B cell (primary cell): ENCODE measurements around the gene HTT. TPM values are rescaled to one million over a fixed set of nuclear protein-coding genes. Genes with fewer than 3 reads are reported as not detected.

Source experiments
- ATAC-seq: fragments of 200-7000 bp; cut with Tn5 transposase; one replicate; pipeline ENCODE4 v1.10.0; 2021; ENCODE audit warnings: low read depth, mild to moderate bottlenecking, moderate number of reproducible peaks, moderate library complexity
- CTCF ChIA-PET: fragments of 350-600 bp; sonication (Branson Sonifier 250); formaldehyde crosslinking; loops from one replicate; lab custom pipeline; 2021; ENCODE audit warnings: antibody characterized with exemption, inconsistent platforms; lab: Charles Lee
- POLR2A ChIA-PET: fragments of 350-600 bp; sonication (Branson Sonifier 250); formaldehyde crosslinking; loops from one replicate; lab custom pipeline; 2021; ENCODE audit warnings: antibody characterized with exemption; lab: Charles Lee
- DNase-seq: peaks from one replicate; pipeline ENCODE4 v3.0.0; 2013
- H2AFZ ChIP-seq: 2 replicates; pipeline ENCODE4 v1.6.1; 2012; ENCODE audit warnings: mild to moderate bottlenecking, low read depth, low read length; ENCODE audit not compliant: insufficient read depth, poor library complexity, severe bottlenecking
- H3K27ac ChIP-seq, 2 donors: 1 replicate in 1 of 2; 2 replicates in 1 of 2; pipeline ENCODE4 v1.5.1; 2012 to 2013; ENCODE audit warnings: low read length in 2 of 2, mild to moderate bottlenecking in 2 of 2, moderate library complexity in 1 of 2
- H3K27me3 ChIP-seq, 4 experiments: fragments of 200-600 bp in 1 of 4; sonication (generic) in 1 of 4; replicated peaks in 1 of 4; 1 replicate in 2 of 4; 2 replicates in 2 of 4; pipeline versions ENCODE4 v1.6.1 to v1.7.0; 2013 to 2016; ENCODE audit warnings: low read length in 3 of 4, mild to moderate bottlenecking in 2 of 4, mixed read lengths in 1 of 4, moderate library complexity in 1 of 4; ENCODE audit not compliant: insufficient read depth in 4 of 4, control insufficient read depth in 3 of 4; ENCODE audit errors: control extremely low read depth in 1 of 4
- H3K36me3 ChIP-seq, 2 experiments: replicated peaks in 1 of 2; 1 replicate in 1 of 2; 2 replicates in 1 of 2; pipeline versions ENCODE4 v1.6.1 to v1.7.1; 2013; ENCODE audit warnings: low read length in 1 of 2; ENCODE audit not compliant: insufficient read depth in 2 of 2, control insufficient read depth in 1 of 2; ENCODE audit errors: control extremely low read depth in 1 of 2, extremely low read depth in 1 of 2
- H3K4me1 ChIP-seq, 2 donors: fragments of 200-600 bp in 1 of 2; sonication (generic) in 1 of 2; 1 replicate in 1 of 2; 2 replicates in 1 of 2; pipeline versions ENCODE4 v1.5.1 to v1.6.1; 2013 to 2017; ENCODE audit warnings: low read length in 2 of 2; ENCODE audit not compliant: control insufficient read depth in 2 of 2, insufficient read depth in 2 of 2
- H3K4me2 ChIP-seq: replicated peaks from 2 replicates; pipeline ENCODE3; 2012; ENCODE audit warnings: mild to moderate bottlenecking, low read depth, low read length; ENCODE audit not compliant: poor library complexity, severe bottlenecking
- H3K4me3 ChIP-seq, 5 experiments: fragments of 200-600 bp in 1 of 5; sonication (generic) in 1 of 5; 1 replicate in 3 of 5; 2 replicates in 2 of 5; pipeline versions ENCODE4 v1.5.1 to v1.7.0; 2011 to 2016; ENCODE audit warnings: low read length in 4 of 5, mild to moderate bottlenecking in 4 of 5, low read depth in 2 of 5, control low read depth in 1 of 5, moderate library complexity in 1 of 5; ENCODE audit not compliant: insufficient read depth in 1 of 5; ENCODE audit errors: control extremely low read depth in 1 of 5, extremely low read depth in 1 of 5
- H3K79me2 ChIP-seq: fragments of 200-600 bp; sonication (generic); one replicate; pipeline ENCODE4 v1.6.0; 2016; ENCODE audit warnings: low read length; ENCODE audit not compliant: control insufficient read depth, insufficient read depth
- H3K9ac ChIP-seq: fragments of 200-600 bp; sonication (generic); 2 replicates; pipeline ENCODE4 v1.6.1; 2017; ENCODE audit warnings: mild to moderate bottlenecking, low read length, moderate library complexity
- H3K9me3 ChIP-seq, 3 donors: one replicate each; pipeline versions ENCODE4 v1.6.1 to v1.7.1; 2013; ENCODE audit warnings: low read length in 2 of 3; ENCODE audit not compliant: control insufficient read depth in 2 of 3, insufficient read depth in 1 of 3; ENCODE audit errors: control extremely low read depth in 1 of 3
- H4K20me1 ChIP-seq: 2 replicates; pipeline ENCODE4 v1.6.0; 2012; ENCODE audit warnings: mild to moderate bottlenecking, low read length; ENCODE audit not compliant: insufficient read depth, control insufficient read depth, poor library complexity, severe bottlenecking
- H3K27ac Mint-ChIP-seq: one replicate; pipeline ENCODE4 v1.8.0; 2021; ENCODE audit warnings: mixed read lengths
- H3K27me3 Mint-ChIP-seq: one replicate; pipeline ENCODE4 v1.8.0; 2021; ENCODE audit warnings: mixed read lengths
- H3K4me1 Mint-ChIP-seq: one replicate; pipeline ENCODE4 v1.8.0; 2021; ENCODE audit warnings: mixed read lengths
- H3K4me3 Mint-ChIP-seq: one replicate; pipeline ENCODE4 v1.8.0; 2021; ENCODE audit warnings: mixed read lengths
- H3K9me3 Mint-ChIP-seq: one replicate; pipeline ENCODE4 v1.8.0; 2022; ENCODE audit warnings: mixed read lengths; ENCODE audit not compliant: insufficient read depth
- EZH2 ChIP-seq: IDR thresholded peaks from 2 replicates; pipeline ENCODE4 v1.6.1; 2012; ENCODE audit warnings: borderline replicate concordance, low read depth, mild to moderate bottlenecking, moderate library complexity, low read length; ENCODE audit not compliant: insufficient read depth, poor library complexity, severe bottlenecking
- WGBS: methylation state at CpG from one replicate; pipeline ENCODE4 v1.1.5; 2013; ENCODE audit warnings: missing lambda C conversion rate; ENCODE audit not compliant: insufficient coverage; 5-methylcytosine and 5-hydroxymethylcytosine counted together
- intact Hi-C: fragments of 100-400 bp; cut with micrococcal nuclease; formaldehyde crosslinking; loops from one replicate; pipeline ENCODE4 v1.10.0; 2022
- polyA plus RNA-seq: library from polyadenylated mRNA; depleted of rRNA; stranded (reverse); fragments of >200 nt; gene quantifications from 2 replicates; pipeline ENCODE4 v1.2.3, GENCODE V29; 2012
- total RNA-seq, 2 donors: library from RNA; stranded (reverse); fragments of 120-200 nt in 1 of 2; gene quantifications; 1 replicate in 1 of 2; 2 replicates in 1 of 2; pipeline versions ENCODE4 v1.2.3 to v1.2.4, GENCODE V29; 2013 to 2022
- TF ChIP-seq, protein P1 (sequence below): fragments of 200-600 bp; IDR thresholded peaks from one replicate; pipeline ENCODE4 v1.8.0; 2022; ENCODE audit warnings: antibody characterized with exemption, mild to moderate bottlenecking

The HTT gene
- total and polyA plus RNA-seq, 2 donors (not counting 1 experiment from before 2014, with no cell fraction given), result 52.8 to 195 TPM

DNA sequence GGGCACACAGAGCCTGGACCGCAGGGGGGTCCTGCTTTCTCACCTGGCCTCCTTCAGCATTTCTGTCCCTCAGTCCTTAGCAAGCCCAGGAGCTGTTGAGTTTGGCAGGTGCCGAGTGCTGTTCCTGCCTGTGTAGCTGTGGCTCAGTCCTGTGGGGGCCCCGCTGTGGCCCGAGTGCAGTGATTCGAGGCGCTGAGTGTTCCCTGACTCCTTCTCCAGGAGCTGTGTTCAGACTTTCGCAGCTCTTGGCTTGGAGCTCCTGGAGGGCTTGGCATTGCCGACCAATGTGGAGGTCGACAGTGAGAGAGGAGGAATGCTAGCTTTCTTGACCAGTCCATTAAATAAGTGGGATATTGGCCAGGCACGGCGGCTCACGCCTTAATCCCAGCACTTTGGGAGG lies 124.4 kb downstream of the HTT start:
- Histone ChIP-seq H3K27me3 (no peaks in the 10 kb centered on the region), H3K4me1 (peaks cover 16 to 18% of the 10 kb centered on the region in 2 donors), H4K20me1 (no peaks in the 10 kb centered on the region), H3K79me2 (no peaks in the 10 kb centered on the region), H3K4me3 (no peak overlapping the region), H3K4me2 (no peak overlapping the region), H3K9ac (no peak overlapping the region), H2AFZ (no peak overlapping the region), H3K36me3 (peaks cover 0 to 64% of the 10 kb centered on the region in 2 experiments), H3K27ac (no peak overlapping the region), H3K9me3 (no peaks in the 10 kb centered on the region)
- Mint-ChIP-seq H3K27me3 (no peaks in the 10 kb centered on the region), H3K9me3 (no peaks in the 10 kb centered on the region), H3K27ac (no peak overlapping the region), H3K4me1 (peaks cover 19% of the 10 kb centered on the region), H3K4me3 (no peak overlapping the region)
- ChIA-PET POLR2A (no interaction called here), CTCF (no interaction called here)
- no peak for ATAC-seq
- WGBS, result 99% methylated on average over 9 of the region's 12 CpGs
- intact Hi-C loops, result no loop called here
- DNase-seq, result no peak
- TF ChIP-seq, protein P1, sequence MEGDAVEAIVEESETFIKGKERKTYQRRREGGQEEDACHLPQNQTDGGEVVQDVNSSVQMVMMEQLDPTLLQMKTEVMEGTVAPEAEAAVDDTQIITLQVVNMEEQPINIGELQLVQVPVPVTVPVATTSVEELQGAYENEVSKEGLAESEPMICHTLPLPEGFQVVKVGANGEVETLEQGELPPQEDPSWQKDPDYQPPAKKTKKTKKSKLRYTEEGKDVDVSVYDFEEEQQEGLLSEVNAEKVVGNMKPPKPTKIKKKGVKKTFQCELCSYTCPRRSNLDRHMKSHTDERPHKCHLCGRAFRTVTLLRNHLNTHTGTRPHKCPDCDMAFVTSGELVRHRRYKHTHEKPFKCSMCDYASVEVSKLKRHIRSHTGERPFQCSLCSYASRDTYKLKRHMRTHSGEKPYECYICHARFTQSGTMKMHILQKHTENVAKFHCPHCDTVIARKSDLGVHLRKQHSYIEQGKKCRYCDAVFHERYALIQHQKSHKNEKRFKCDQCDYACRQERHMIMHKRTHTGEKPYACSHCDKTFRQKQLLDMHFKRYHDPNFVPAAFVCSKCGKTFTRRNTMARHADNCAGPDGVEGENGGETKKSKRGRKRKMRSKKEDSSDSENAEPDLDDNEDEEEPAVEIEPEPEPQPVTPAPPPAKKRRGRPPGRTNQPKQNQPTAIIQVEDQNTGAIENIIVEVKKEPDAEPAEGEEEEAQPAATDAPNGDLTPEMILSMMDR, result no peak
- no peak for TF ChIP-seq EZH2

DNA sequence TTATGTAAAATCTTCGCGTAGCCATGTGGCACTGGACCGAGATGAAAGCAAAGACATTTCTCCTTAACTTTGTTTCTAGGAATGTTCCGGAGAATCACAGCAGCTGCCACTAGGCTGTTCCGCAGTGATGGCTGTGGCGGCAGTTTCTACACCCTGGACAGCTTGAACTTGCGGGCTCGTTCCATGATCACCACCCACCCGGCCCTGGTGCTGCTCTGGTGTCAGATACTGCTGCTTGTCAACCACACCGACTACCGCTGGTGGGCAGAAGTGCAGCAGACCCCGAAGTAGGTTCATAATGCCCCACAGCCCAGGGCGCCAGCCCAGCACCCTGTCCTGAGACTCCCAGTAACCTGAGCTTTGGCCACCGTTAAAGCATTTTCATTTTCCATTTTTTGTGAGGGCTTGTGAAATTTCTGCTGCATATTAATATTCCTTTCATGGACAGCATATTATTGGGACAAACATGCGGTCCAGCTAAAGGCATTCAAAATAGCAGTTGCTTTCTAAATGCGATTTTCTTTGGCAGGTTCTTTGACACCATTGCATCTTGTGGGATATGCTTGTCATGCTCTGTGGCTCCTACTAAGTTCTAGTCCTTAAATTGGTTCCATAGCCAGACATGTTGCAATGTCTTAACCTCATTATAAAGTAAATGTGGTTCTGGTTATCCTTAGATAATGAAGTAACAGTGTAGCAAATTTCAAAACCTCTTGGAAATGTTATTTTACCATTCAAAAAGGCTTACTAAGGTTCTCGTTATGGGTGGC lies 125.4 kb downstream of the HTT start:
- H3K4me1 ChIP-seq, result peaks cover 16 to 18% of the 10 kb centered on the region in 2 donors
- no peak overlapping the region for H3K27ac ChIP-seq
- H3K36me3 ChIP-seq, result peaks cover 0 to 59% of the 10 kb centered on the region in 2 experiments
- intact Hi-C loops, result loop anchor here (10.0 kb wide), 1 partner anchor 245 kb away; the partner anchor contains the start of gene HGFAC
- POLR2A ChIA-PET, result no interaction called here
- no peak for TF ChIP-seq EZH2
- TF ChIP-seq, protein P1, result no peak
- CTCF ChIA-PET, result no interaction called here
- H3K9ac ChIP-seq, result no peak overlapping the region
- H3K4me2 ChIP-seq, result no peak overlapping the region
- H3K27ac Mint-ChIP-seq, result no peak overlapping the region
- H3K4me1 Mint-ChIP-seq, result peaks cover 19% of the 10 kb centered on the region
- no peaks in the 10 kb centered on the region for H3K79me2 ChIP-seq
- 97% methylated on average over 15 of the region's 17 CpGs for WGBS
- H3K9me3 ChIP-seq, result no peaks in the 10 kb centered on the region
- H3K27me3 Mint-ChIP-seq, result no peaks in the 10 kb centered on the region
- no peaks in the 10 kb centered on the region for H3K9me3 Mint-ChIP-seq
- H2AFZ ChIP-seq, result no peak overlapping the region
- DNase-seq (no peak), ATAC-seq (no peak)
- no peaks in the 10 kb centered on the region for H4K20me1 ChIP-seq
- no peaks in the 10 kb centered on the region for H3K27me3 ChIP-seq
- H3K4me3 Mint-ChIP-seq, result no peak overlapping the region
- H3K4me3 ChIP-seq, result no peak overlapping the region
